NB4 (cell line): ENCODE results near the gene TEDDM1.
"Not testable (repeated sequence)": the region's sequence is repeated elsewhere in the genome, so short reads cannot be mapped to it uniquely, and the experiment has no call there.

Experiments
- MYC ChIP-seq: IDR thresholded peaks from 2 replicates; pipeline ENCODE4 v1.6.1; 2011; ENCODE audit warnings: low read depth, low read length
- POLR2A ChIP-seq: IDR thresholded peaks from 2 replicates; pipeline ENCODE4 v1.6.1; 2011; ENCODE audit warnings: mild to moderate bottlenecking; ENCODE audit not compliant: insufficient read length; ENCODE audit errors: extremely low read depth
- TF ChIP-seq, protein P1 (sequence below): IDR thresholded peaks from one replicate; pipeline ENCODE4 v1.5.1; 2012; ENCODE audit warnings: low read depth, low read length
- TF ChIP-seq, protein P2 (sequence below): IDR thresholded peaks from 2 replicates; pipeline ENCODE4 v1.6.1; 2011; ENCODE audit warnings: low read depth, low read length

GRCh38 chr1:182447124-182447523 is 46.7 kb upstream of the TEDDM1 start:
- TF ChIP-seq, protein P1, sequence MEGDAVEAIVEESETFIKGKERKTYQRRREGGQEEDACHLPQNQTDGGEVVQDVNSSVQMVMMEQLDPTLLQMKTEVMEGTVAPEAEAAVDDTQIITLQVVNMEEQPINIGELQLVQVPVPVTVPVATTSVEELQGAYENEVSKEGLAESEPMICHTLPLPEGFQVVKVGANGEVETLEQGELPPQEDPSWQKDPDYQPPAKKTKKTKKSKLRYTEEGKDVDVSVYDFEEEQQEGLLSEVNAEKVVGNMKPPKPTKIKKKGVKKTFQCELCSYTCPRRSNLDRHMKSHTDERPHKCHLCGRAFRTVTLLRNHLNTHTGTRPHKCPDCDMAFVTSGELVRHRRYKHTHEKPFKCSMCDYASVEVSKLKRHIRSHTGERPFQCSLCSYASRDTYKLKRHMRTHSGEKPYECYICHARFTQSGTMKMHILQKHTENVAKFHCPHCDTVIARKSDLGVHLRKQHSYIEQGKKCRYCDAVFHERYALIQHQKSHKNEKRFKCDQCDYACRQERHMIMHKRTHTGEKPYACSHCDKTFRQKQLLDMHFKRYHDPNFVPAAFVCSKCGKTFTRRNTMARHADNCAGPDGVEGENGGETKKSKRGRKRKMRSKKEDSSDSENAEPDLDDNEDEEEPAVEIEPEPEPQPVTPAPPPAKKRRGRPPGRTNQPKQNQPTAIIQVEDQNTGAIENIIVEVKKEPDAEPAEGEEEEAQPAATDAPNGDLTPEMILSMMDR, result not testable (repeated sequence)
- TF ChIP-seq POLR2A, MYC: not testable (repeated sequence)
- TF ChIP-seq, protein P2, sequence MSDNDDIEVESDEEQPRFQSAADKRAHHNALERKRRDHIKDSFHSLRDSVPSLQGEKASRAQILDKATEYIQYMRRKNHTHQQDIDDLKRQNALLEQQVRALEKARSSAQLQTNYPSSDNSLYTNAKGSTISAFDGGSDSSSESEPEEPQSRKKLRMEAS, result not testable (repeated sequence)
